Erythroblast (primary cell): ENCODE data around the gene CDC7.
A peak's percentile ranks its signal among the peaks of the same experiment; 100 is the strongest.

ENCODE experiments used
- DNase-seq, 2 experiments: peaks; one replicate each; lab custom pipeline; 2025; lab: John Stamatoyannopoulos, UW
- GATA1 ChIP-seq: IDR thresholded peaks from 2 replicates; pipeline ENCODE4 v1.6.1; 2011; ENCODE audit warnings: low read depth, mild to moderate bottlenecking, control low read depth, low read length, moderate library complexity
- POLR2A ChIP-seq: IDR thresholded peaks from 2 replicates; pipeline ENCODE4 v1.6.1; 2011; ENCODE audit warnings: mild to moderate bottlenecking, low read length

CDC7 gene

GRCh38 chr1:91559838-91560565 is 59.4 kb downstream of the CDC7 start:
- TF ChIP-seq POLR2A, result no peak
- no peak for DNase-seq

GRCh38 chr1:91564888-91565701 is 64.4 kb downstream of the CDC7 start:
- TF ChIP-seq GATA1, result no peak
- no peak for TF ChIP-seq POLR2A
- no peak for DNase-seq

- DNase-seq, result no peak
- TF ChIP-seq POLR2A (no peak), GATA1 (no peak)
Measured at GRCh38 chr1:91567583-91567982, 66.9 kb downstream of the CDC7 start.

- no peak for TF ChIP-seq GATA1
- no peak for TF ChIP-seq POLR2A
- DNase-seq, result no peak
Measured at GRCh38 chr1:91568261-91568660, 67.6 kb downstream of the CDC7 start.

- peak in 1 of 2 experiments; percentile 7 for DNase-seq
- TF ChIP-seq GATA1, result no peak
- no peak for TF ChIP-seq POLR2A
Measured at GRCh38 chr1:91569411-91570119, 68.9 kb downstream of the CDC7 start.

- no peak for DNase-seq
- TF ChIP-seq GATA1 (no peak), POLR2A (no peak)
Measured at GRCh38 chr1:91570120-91570448, 69.4 kb downstream of the CDC7 start.

GRCh38 chr1:91572044-91572443 is 71.4 kb downstream of the CDC7 start:
- no peak for DNase-seq
- TF ChIP-seq GATA1 (no peak), POLR2A (no peak)
